OCI-LY3 (cell line): ENCODE measurements around the gene COL1A2.

ENCODE experiments used
- H2AFZ ChIP-seq: fragments of 200-600, 300-600 bp; shearing (Covaris generic); 2 replicates; pipeline ENCODE4 v1.6.0; 2014; ENCODE audit warnings: antibody characterized with exemption, low read depth, low read length
- H3K27ac ChIP-seq: fragments of 200-600, 300-600 bp; sonication (generic); 2 replicates; pipeline ENCODE4 v1.5.1; 2014; ENCODE audit warnings: mild to moderate bottlenecking, low read length, moderate library complexity, mixed read lengths
- H3K27me3 ChIP-seq: fragments of 200-600, 300-600 bp; sonication (generic); 2 replicates; pipeline ENCODE4 v1.6.1; 2014; ENCODE audit warnings: low read depth, low read length, mixed read lengths
- H3K36me3 ChIP-seq: fragments of 200-600, 300-600 bp; sonication (generic); replicated peaks from 2 replicates; pipeline ENCODE3; 2014; ENCODE audit warnings: low read depth, low read length, mixed read lengths
- H3K4me1 ChIP-seq: fragments of 300-600, 200-600 bp; sonication (generic); 2 replicates; pipeline ENCODE4 v1.6.1; 2014; ENCODE audit warnings: low read length, mixed read lengths
- H3K4me2 ChIP-seq: fragments of 200-600, 300-600 bp; sonication (generic); 2 replicates; pipeline ENCODE4 v1.6.1; 2014; ENCODE audit warnings: low read length, mixed read lengths
- H3K4me3 ChIP-seq: fragments of 300-600, 200-600 bp; sonication (generic); 2 replicates; pipeline ENCODE4 v1.5.1; 2014; ENCODE audit warnings: antibody characterized with exemption, mild to moderate bottlenecking, low read length, moderate library complexity
- H3K79me2 ChIP-seq: fragments of 300-600, 200-600 bp; shearing (Covaris generic); 2 replicates; pipeline ENCODE4 v1.6.1; 2014; ENCODE audit warnings: mild to moderate bottlenecking, low read length, mixed read lengths
- H3K9ac ChIP-seq: fragments of 300-600, 200-600 bp; shearing (Covaris generic); 2 replicates; pipeline ENCODE4 v1.6.0; 2014; ENCODE audit warnings: mild to moderate bottlenecking, low read length, moderate library complexity
- H3K9me3 ChIP-seq: fragments of 200-600, 300-600 bp; shearing (Covaris generic); 2 replicates; pipeline ENCODE4 v1.6.1; 2014; ENCODE audit warnings: low read length, mixed read lengths; ENCODE audit not compliant: insufficient read depth
- H4K20me1 ChIP-seq: fragments of 200-600, 300-600 bp; sonication (generic); 2 replicates; pipeline ENCODE4 v1.6.1; 2016; ENCODE audit warnings: low read length, mixed read lengths; ENCODE audit not compliant: insufficient read depth
- CTCF ChIP-seq: fragments of 200-600, 300-600 bp; sonication (generic); IDR thresholded peaks from 2 replicates; pipeline ENCODE4 v1.5.1; 2014; ENCODE audit warnings: antibody characterized with exemption, low read length, low read depth
- EZH2phosphoT487 ChIP-seq: fragments of 200-600 bp; shearing (Covaris generic); IDR thresholded peaks from 2 replicates; pipeline ENCODE4 v1.6.1; 2018; ENCODE audit warnings: antibody characterized with exemption, mixed run types, low read depth

COL1A2 gene

GRCh38 chr7:94351703-94352102 is 43.0 kb upstream of the COL1A2 start:
- Histone ChIP-seq H3K4me2 (peak overlapping the region; percentile 87), H3K4me3 (no peak overlapping the region), H3K79me2 (no peaks in the 10 kb centered on the region), H3K27me3 (0 out of 2 replicates have a peak, but pooled peaks cover 9% of the 10 kb centered on the region), H3K9ac (no peak overlapping the region), H2AFZ (no peak overlapping the region), H4K20me1 (no peaks in the 10 kb centered on the region), H3K36me3 (no peaks in the 10 kb centered on the region), H3K9me3 (no peaks in the 10 kb centered on the region), H3K4me1 (peaks cover 30% of the 10 kb centered on the region), H3K27ac (no peak overlapping the region)
- TF ChIP-seq EZH2phosphoT487 (no peak), CTCF (no peak)

- Histone ChIP-seq H3K79me2 (no peaks in the 10 kb centered on the region), H3K36me3 (no peaks in the 10 kb centered on the region), H3K27ac (no peak overlapping the region), H3K9ac (no peak overlapping the region), H3K27me3 (no peaks in the 10 kb centered on the region), H3K4me3 (peak overlapping the region; percentile 65), H3K9me3 (no peaks in the 10 kb centered on the region), H4K20me1 (no peaks in the 10 kb centered on the region), H2AFZ (peak overlapping the region; percentile 58; the same call in 1 of the 2 replicates), H3K4me2 (peak overlapping the region; percentile 87), H3K4me1 (peaks cover 30% of the 10 kb centered on the region)
- TF ChIP-seq CTCF: no peak
- no peak for TF ChIP-seq EZH2phosphoT487
These were observed 41.8 kb upstream of the COL1A2 start for GRCh38 chr7:94352887-94353286.

- Histone ChIP-seq H3K9me3 (peaks cover 6% of the 10 kb centered on the region; the same call in 1 of the 2 replicates), H3K27ac (no peak overlapping the region), H3K79me2 (no peaks in the 10 kb centered on the region), H3K4me3 (no peak overlapping the region), H3K4me2 (no peak overlapping the region), H4K20me1 (no peaks in the 10 kb centered on the region), H3K9ac (no peak overlapping the region), H3K27me3 (no peaks in the 10 kb centered on the region), H3K4me1 (peaks cover 23% of the 10 kb centered on the region), H3K36me3 (no peaks in the 10 kb centered on the region), H2AFZ (no peak overlapping the region)
- TF ChIP-seq EZH2phosphoT487 (no peak), CTCF (no peak)
These were observed 39.7 kb upstream of the COL1A2 start for GRCh38 chr7:94354953-94355352.

GRCh38 chr7:94355454-94355853 is 39.2 kb upstream of the COL1A2 start:
- Histone ChIP-seq H3K4me2 (no peak overlapping the region), H3K9me3 (peaks cover 6% of the 10 kb centered on the region; the same call in 1 of the 2 replicates), H2AFZ (no peak overlapping the region), H4K20me1 (no peaks in the 10 kb centered on the region), H3K36me3 (no peaks in the 10 kb centered on the region), H3K9ac (no peak overlapping the region), H3K79me2 (no peaks in the 10 kb centered on the region), H3K27ac (no peak overlapping the region), H3K4me3 (no peak overlapping the region), H3K27me3 (no peaks in the 10 kb centered on the region), H3K4me1 (peaks cover 23% of the 10 kb centered on the region)
- TF ChIP-seq CTCF (no peak), EZH2phosphoT487 (no peak)
